ENCODE results near the gene UQCRH.
"Not testable (repeated sequence)": the region's sequence is repeated elsewhere in the genome, so short reads cannot be mapped to it uniquely, and the experiment has no call there.

The UQCRH gene

GRCh38 chr1:46300673-46301405 lies 2.7 kb upstream of the UQCRH start:
- no peak for DNase-seq

- no peak for DNase-seq
These were observed 2.1 kb upstream of the UQCRH start for GRCh38 chr1:46301406-46301807.

- DNase-seq, result no peak
These were observed 1.5 kb upstream of the UQCRH start for GRCh38 chr1:46301808-46302640.

- no peak for DNase-seq
These were observed 859 bp upstream of the UQCRH start for GRCh38 chr1:46302641-46303037.

GRCh38 chr1:46303872-46304326 lies 401 bp downstream of the UQCRH start:
- DNase-seq, result no peak

GRCh38 chr1:46306159-46306530 lies 2.6 kb downstream of the UQCRH start:
- DNase-seq, result no peak

- DNase-seq, result no peak
These were observed 6.1 kb downstream of the UQCRH start for GRCh38 chr1:46309401-46310159.

GRCh38 chr1:46310321-46310720 lies 6.8 kb downstream of the UQCRH start:
- DNase-seq, result no peak

GRCh38 chr1:46315669-46316403 lies 12.3 kb downstream of the UQCRH start:
- DNase-seq, result no peak

GRCh38 chr1:46317323-46317722 lies 13.8 kb downstream of the UQCRH start:
- no peak for DNase-seq

- DNase-seq, result not testable (repeated sequence)
These were observed 15.8 kb downstream of the UQCRH start for GRCh38 chr1:46319301-46319700.

GRCh38 chr1:46319960-46320914 lies 16.7 kb downstream of the UQCRH start:
- DNase-seq, result not testable (repeated sequence)

- not testable (repeated sequence) for DNase-seq
These were observed 18.7 kb downstream of the UQCRH start for GRCh38 chr1:46322191-46322590.

- not testable (repeated sequence) for DNase-seq
These were observed 22.0 kb downstream of the UQCRH start for GRCh38 chr1:46325285-46326076.

GRCh38 chr1:46328182-46328581 lies 24.7 kb downstream of the UQCRH start:
- DNase-seq, result not testable (repeated sequence)

- not testable (repeated sequence) for DNase-seq
These were observed 26.3 kb downstream of the UQCRH start for GRCh38 chr1:46329807-46330206.

- not testable (repeated sequence) for DNase-seq
These were observed 26.9 kb downstream of the UQCRH start for GRCh38 chr1:46330381-46330780.

- DNase-seq, result not testable (repeated sequence)
These were observed 28.5 kb downstream of the UQCRH start for GRCh38 chr1:46331786-46332540.

- no peak for DNase-seq
These were observed 30.0 kb downstream of the UQCRH start for GRCh38 chr1:46333300-46334029.

All from NCI-H1092 (cell line).